ENCODE data around the gene PPM1M.

- TF ChIP-seq CTCF (conservative IDR thresholded peaks at IDR 0.05; ENCODE audit: low read depth in 2 of 2), result no peak
- no peak for TF ChIP-seq EZH2 (IDR thresholded peaks at IDR 0.05; ENCODE audit: low read depth, unreplicated experiment)
- TF ChIP-seq REST (IDR thresholded peaks at IDR 0.05; ENCODE audit: unreplicated experiment), result no peak
- TF ChIP-seq JUNB (IDR thresholded peaks at IDR 0.05; ENCODE audit: unreplicated experiment), result no peak
- TF ChIP-seq ETS1 (IDR thresholded peaks at IDR 0.05), result no peak
Measured at GRCh38 chr3:52294320-52295150, 49.0 kb downstream of the PPM1M start.

Measured in GM23338 (cell line).